K562 (cell line): ENCODE measurements around the gene ACTRT3. TPM values are rescaled to one million over a fixed set of nuclear protein-coding genes. Genes with fewer than 3 reads are reported as not detected.

Source experiments
- CTCF ChIP-seq, 3 experiments: IDR thresholded peaks in 2 of 3; conservative IDR thresholded peaks in 1 of 3; 2 replicates each; pipeline ENCODE4 v1.5.1; 2011 to 2012; ENCODE audit warnings: low read length in 3 of 3, mild to moderate bottlenecking in 3 of 3, control low read depth in 2 of 3, improper control_type of control experiment in 1 of 3, inconsistent platforms in 1 of 3, low read depth in 1 of 3, mixed read lengths in 1 of 3, moderate library complexity in 1 of 3; ENCODE audit not compliant: insufficient read depth in 2 of 3
- DEAF1 ChIP-seq: fragments of 450-650 bp; formaldehyde crosslinking; IDR thresholded peaks from 2 replicates; pipeline ENCODE4 v1.4.0; 2020; ENCODE audit warnings: mild to moderate bottlenecking, moderate library complexity
- ESRRB ChIP-seq: fragments of 250-450 bp; sonication (Bioruptor Pico); IDR thresholded peaks from 2 replicates; pipeline ENCODE4 v1.5.0; 2020; ENCODE audit warnings: mild to moderate bottlenecking, moderate library complexity, borderline replicate concordance
- FOXP4 ChIP-seq: sonication (generic); formaldehyde crosslinking; IDR thresholded peaks from 2 replicates; pipeline ENCODE4 v1.8.0; 2022; ENCODE audit warnings: mild to moderate bottlenecking, missing genetic modification reagents, borderline replicate concordance
- ILF3 ChIP-seq: fragments of 450-650 bp; IDR thresholded peaks from 2 replicates; pipeline ENCODE4 v1.6.1; 2018; ENCODE audit warnings: antibody characterized with exemption, mild to moderate bottlenecking, moderate library complexity, borderline replicate concordance
- JUND ChIP-seq, 2 experiments: IDR thresholded peaks; 2 replicates in 1 of 2; 3 replicates in 1 of 2; pipeline ENCODE4 v1.6.1; 2011; ENCODE audit warnings: borderline replicate concordance in 2 of 2, low read depth in 2 of 2, low read length in 2 of 2, improper control_type of control experiment in 1 of 2, missing biosample characterization in 1 of 2, missing genetic modification characterization in 1 of 2, missing genetic modification reagents in 1 of 2
- LEF1 ChIP-seq: fragments of 450-650 bp; IDR thresholded peaks from 2 replicates; pipeline ENCODE4 v1.6.1; 2016; ENCODE audit warnings: mild to moderate bottlenecking
- MYC ChIP-seq, 2 experiments: fragments of 250-450 bp in 1 of 2; sonication (Bioruptor Pico) in 1 of 2; IDR thresholded peaks; 2 replicates each; pipeline versions ENCODE4 v1.5.1 to v1.6.1; 2012 to 2021; ENCODE audit warnings: low read depth in 2 of 2, borderline replicate concordance in 1 of 2, improper control_type of control experiment in 1 of 2, low read length in 1 of 2, mild to moderate bottlenecking in 1 of 2, moderate library complexity in 1 of 2
- NFATC3 ChIP-seq: fragments of 450-650 bp; IDR thresholded peaks from 2 replicates; pipeline ENCODE4 v1.6.1; 2017; ENCODE audit warnings: mild to moderate bottlenecking
- NRF1 ChIP-seq, 2 experiments: fragments of 450-650 bp; IDR thresholded peaks in 1 of 2; conservative IDR thresholded peaks in 1 of 2; 2 replicates each; pipeline ENCODE4 v1.6.1; 2014; ENCODE audit warnings: mild to moderate bottlenecking in 2 of 2
- PATZ1 ChIP-seq: fragments of 250-450 bp; sonication (Bioruptor Pico); IDR thresholded peaks from 2 replicates; pipeline ENCODE4 v1.5.0; 2020; ENCODE audit warnings: mild to moderate bottlenecking, borderline replicate concordance
- SMC3 ChIP-seq: conservative IDR thresholded peaks from 2 replicates; pipeline ENCODE4 v1.6.1; 2011; ENCODE audit warnings: low read depth, low read length, improper control_type of control experiment; ENCODE audit not compliant: insufficient read depth
- TCF15 ChIP-seq: fragments of 250-450 bp; sonication (Bioruptor Pico); IDR thresholded peaks from 2 replicates; pipeline ENCODE4 v1.8.0; 2022; ENCODE audit warnings: moderate library complexity, mild to moderate bottlenecking, inconsistent platforms
- ZBTB2 ChIP-seq: fragments of 450-650 bp; IDR thresholded peaks from 2 replicates; pipeline ENCODE4 v1.6.1; 2016; ENCODE audit warnings: antibody characterized with exemption
- ZNF12 ChIP-seq: sonication (generic); formaldehyde crosslinking; IDR thresholded peaks from 2 replicates; pipeline ENCODE4 v1.4.0; 2020; ENCODE audit warnings: mild to moderate bottlenecking, missing genetic modification reagents
- polyA plus RNA-seq, 8 experiments: library from polyadenylated mRNA; depleted of rRNA in 4 of 8; stranded (reverse) in 5 of 8; unstranded in 3 of 8; fragments of >200 nt; fragmentation: Nextera tagmentation in 2 of 8; fragmentation: Illumina TruSeq in 1 of 8; extraction: Ambion mirVana in 2 of 8; extraction: Trizol in 1 of 8; gene quantifications; 2 replicates each; pipeline versions ENCODE4 v1.2.1 to v1.2.3, GENCODE V29; 2011 to 2014; ENCODE audit warnings: inconsistent platforms in 1 of 8, missing spikeins in 1 of 8
- total RNA-seq, 7 experiments: library from RNA; depleted of rRNA in 6 of 7; stranded (reverse); fragments of >200 nt in 6 of 7; fragmentation: Illumina TruSeq in 2 of 7; extraction: Trizol in 2 of 7; gene quantifications; 2 replicates each; pipeline versions ENCODE4 v1.2.1 to v1.2.3, GENCODE V29; 2011 to 2021; ENCODE audit warnings: low replicate concordance in 1 of 7

Gene ACTRT3
- total and polyA plus RNA-seq, 9 of the 15 experiments (the other 6 are each of a cell fraction or from before 2014, with no cell fraction given): 0.06 to 0.11 (median 0.07) TPM; not detected in 5

GRCh38 chr3:169744366-169745054, 24.9 kb downstream of the ACTRT3 start (continued):
- TF ChIP-seq JUND (IDR thresholded peaks at IDR 0.05; ENCODE audit: borderline replicate concordance, low read depth, low read length) (no peak), JUND (tag; IDR thresholded peaks at IDR 0.05; ENCODE audit: borderline replicate concordance, low read depth, low read length) (no peak), NFATC3 (no peak), NRF1 (conservative IDR thresholded peaks at IDR 0.05 in 1 of 2, IDR thresholded peaks at IDR 0.05 in 1 of 2) (no peak), ZBTB2 (no peak), FOXP4 (no peak), CTCF (IDR thresholded peaks at IDR 0.05 in 2 of 3, conservative IDR thresholded peaks at IDR 0.05 in 1 of 3; ENCODE audit: insufficient read depth in 2 of 3, low read depth in 1 of 3, low read length in 3 of 3) (peak in 2 of 3 experiments; percentile 35 to 68; a peak in 4 of 6 replicates), ILF3 (no peak), DEAF1 (CRISPR knock-in tag) (peak; percentile 76), ESRRB (CRISPR knock-in tag) (no peak), TCF15 (CRISPR knock-in tag) (no peak), LEF1 (no peak), PATZ1 (CRISPR knock-in tag) (no peak), MYC (IDR thresholded peaks at IDR 0.05; ENCODE audit: low read depth, low read length) (no peak), MYC (CRISPR knock-in tag; IDR thresholded peaks at IDR 0.05; ENCODE audit: borderline replicate concordance, low read depth) (no peak), SMC3 (0 out of 2 replicates have a peak, but pooled peaks have one; percentile 5), ZNF12 (CRISPR knock-in tag) (no peak)
